Forelimb muscle (tissue), 1 donor: Measurements from ENCODE around the gene KIN. TPM values are rescaled to one million over a fixed set of nuclear protein-coding genes. Genes with fewer than 3 reads are reported as not detected.
"Not testable (repeated sequence)": the region's sequence is repeated elsewhere in the genome, so short reads cannot be mapped to it uniquely, and the experiment has no call there.

Source experiments
- DNase-seq: peaks from one replicate; pipeline ENCODE4 v3.0.0-alpha.2; 2013; ENCODE audit warnings: low read depth
- polyA plus RNA-seq: library from polyadenylated mRNA; unstranded; fragments of 120-200 nt; gene quantifications from one replicate; pipeline ENCODE4 v1.2.1, GENCODE V29; 2013; ENCODE audit not compliant: insufficient read length

KIN gene, protein sequence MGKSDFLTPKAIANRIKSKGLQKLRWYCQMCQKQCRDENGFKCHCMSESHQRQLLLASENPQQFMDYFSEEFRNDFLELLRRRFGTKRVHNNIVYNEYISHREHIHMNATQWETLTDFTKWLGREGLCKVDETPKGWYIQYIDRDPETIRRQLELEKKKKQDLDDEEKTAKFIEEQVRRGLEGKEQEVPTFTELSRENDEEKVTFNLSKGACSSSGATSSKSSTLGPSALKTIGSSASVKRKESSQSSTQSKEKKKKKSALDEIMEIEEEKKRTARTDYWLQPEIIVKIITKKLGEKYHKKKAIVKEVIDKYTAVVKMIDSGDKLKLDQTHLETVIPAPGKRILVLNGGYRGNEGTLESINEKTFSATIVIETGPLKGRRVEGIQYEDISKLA
- polyA plus RNA-seq: 12.1 TPM

DNA sequence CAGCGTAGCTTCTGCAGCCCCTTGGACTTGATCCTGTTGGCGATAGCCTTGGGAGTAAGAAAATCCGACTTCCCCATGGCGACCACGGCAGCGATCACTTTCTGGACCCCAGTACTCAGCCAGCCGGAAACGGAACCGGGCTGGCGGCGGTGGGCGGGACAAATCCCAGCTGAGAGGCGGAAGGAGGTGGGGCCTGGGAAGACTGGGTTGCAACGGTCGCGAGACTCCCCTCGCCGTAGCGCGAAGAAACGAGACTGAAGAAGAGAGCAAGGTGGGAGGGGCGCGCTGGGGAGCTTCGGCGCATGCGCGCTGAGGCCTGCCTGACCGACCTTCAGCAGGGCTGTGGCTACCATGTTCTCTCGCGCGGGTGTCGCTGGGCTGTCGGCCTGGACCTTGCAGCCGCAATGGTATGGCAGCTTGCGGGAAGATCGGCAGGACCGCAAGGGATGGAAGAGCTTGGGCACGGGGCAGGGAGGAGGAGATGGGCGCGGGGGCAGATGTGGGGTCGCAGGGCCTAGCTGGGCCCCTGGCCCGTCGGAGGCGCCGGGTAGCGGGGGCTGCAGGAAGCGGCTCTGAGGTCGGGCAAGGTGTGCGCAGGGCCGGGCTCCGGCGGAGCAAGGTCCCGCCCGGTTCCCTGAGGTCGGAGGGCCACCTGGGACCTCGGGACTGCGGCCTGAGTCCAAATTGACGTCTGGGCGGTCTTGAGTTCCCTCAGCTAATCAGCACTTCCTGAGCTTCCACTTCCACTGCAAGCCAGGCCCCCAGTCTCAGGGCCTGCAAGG lies at the start of gene KIN, which contains the start of gene ATP5F1C:
Gene KIN, minus strand, starts transcription at position 137 of the 782 bp plus-strand sequence. Its CDS starts 60 bp downstream, at position 77.
Gene ATP5F1C, plus strand, starts transcription at position 321 of the 782 bp plus-strand sequence. Its CDS starts 31 bp downstream, at position 352.
- peak; percentile 94 for DNase-seq

DNA sequence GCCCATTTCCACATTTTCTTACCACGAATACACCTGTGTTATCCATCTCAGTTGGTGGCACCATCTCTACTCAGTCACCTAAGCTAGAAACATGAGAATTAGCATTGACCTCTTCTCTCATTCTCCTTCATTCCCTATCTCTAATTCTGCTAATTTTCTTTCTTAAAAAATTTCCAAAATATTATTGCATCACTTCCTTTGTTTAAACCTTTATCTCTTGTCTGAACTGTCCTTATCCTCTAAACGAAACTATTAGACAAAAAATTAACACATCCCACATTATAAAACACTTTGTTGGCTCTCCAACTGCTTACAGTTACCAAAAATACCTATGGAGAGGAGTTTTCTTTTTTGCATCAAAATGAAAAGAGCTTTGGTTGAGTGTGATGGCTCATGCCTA lies 48.8 kb upstream of the KIN start:
- DNase-seq: no peak

DNA sequence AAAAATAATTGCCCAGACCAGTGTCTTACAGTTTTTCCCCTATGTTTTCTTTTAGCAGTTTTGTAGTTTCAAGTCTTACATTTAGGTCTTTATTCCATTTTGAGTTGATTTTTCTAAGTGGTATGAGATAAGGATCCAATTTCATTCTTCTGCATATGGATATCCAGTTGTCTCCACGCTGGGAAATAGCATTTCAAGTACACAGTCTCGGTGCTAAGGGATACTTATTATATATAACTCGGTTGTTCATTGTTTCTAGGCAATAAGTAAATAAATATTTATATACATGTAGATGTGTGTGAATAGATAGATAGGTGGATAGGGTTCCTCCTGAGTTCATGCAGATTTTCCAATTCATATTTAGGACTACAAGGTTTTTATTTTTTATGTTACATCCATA lies 46.5 kb upstream of the KIN start:
- no peak for DNase-seq

DNA sequence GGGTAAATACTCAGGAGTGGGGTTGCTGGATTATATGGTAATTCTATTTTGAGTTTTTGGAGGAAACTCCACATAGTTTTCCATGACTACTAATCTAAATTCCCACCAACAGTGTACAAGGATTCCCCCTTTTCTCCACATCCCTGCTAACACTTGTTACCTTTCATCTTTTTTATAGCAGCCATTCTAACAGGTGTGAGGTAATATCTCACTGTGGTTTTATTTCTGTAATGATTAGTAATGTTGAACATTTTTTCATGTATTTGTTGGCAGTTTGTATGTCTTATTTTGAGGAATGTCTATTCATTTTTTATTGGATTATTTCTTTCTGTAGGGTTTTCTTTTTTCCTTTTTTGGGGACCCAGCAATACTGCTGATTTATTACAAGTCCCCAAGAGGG lies 45.4 kb upstream of the KIN start:
- DNase-seq: no peak

DNA sequence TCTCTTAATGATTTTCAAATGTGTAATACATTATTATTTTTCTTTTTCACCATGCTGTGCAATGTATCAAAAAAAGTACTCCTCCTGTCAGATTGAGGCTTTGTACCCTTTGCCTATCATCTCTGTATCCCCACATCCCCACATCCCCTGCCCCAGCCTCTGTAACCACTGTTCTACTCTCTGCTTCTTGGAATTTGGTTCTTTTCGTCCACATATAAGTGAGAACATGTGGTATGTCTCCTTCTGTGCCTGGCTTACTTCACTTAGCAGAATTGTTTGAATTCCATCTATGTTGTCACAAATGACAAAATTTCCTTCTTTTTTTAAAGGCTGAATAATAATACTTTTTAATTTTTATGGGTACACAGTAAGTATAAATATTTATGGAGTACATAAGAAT lies 44.3 kb upstream of the KIN start:
- DNase-seq: no peak

DNA sequence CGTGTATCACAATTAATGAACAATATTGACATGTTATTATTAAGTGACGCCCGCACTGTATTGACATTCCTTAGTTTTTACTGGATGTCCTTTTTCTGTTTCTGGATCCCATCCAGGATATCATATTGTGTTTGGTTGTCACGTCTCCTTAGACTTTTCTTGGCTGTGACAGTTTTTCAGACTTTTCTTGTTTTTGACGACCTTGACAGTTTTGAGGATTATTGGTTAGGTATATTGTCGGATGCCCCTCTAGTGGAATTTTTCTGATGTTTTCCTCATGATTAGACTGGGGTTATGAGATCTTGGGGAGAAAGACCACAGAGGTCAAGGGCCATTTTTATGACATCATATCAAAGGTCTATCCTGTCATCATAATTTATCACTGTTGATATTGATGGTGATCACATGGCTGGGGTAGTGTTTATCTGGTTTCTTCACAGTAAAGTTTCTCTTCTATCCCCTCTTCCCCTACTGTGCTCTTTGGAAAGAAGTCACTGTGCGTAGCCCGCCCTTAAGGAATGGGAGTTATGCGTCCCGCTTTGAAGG lies 41.6 kb upstream of the KIN start:
- DNase-seq: no peak

DNA sequence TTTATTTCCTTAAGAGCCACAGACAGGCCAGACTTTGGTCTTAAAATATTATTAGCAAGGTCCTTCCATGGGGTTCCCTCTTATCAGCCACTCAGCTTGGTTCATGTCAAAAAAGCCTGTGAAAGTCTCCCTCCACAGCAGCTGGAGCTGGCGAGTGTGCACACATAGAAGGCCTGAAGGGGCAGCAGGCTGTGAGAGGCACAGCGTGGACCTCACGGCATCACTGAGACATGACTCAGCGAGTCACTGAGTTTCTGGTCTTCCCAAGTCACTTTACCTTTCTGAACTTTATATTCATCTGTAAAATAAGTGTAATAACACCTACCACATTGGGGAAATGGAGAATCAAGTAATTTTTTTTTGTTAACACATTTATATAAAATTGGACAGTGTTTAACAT lies 39.2 kb upstream of the KIN start:
- DNase-seq: no peak

DNA sequence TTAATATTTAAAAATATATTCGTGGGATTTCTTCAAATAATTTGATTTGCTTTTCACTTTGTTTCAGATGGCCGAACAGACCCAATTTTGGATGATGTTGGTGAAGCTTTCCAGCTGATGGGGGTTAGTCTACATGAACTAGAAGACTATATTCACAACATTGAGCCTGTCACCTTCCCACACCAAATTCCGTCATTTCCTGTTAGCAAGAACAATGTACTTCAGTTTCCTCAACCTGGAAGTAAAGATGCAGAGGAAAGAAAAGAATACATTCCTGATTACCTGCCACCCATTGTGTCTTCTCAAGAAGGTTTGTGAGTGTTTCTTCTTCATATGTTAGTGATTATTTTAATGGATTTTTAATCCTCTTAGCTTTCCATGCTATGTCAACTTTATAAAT lies 36.5 kb upstream of the KIN start:
- no peak for DNase-seq

DNA sequence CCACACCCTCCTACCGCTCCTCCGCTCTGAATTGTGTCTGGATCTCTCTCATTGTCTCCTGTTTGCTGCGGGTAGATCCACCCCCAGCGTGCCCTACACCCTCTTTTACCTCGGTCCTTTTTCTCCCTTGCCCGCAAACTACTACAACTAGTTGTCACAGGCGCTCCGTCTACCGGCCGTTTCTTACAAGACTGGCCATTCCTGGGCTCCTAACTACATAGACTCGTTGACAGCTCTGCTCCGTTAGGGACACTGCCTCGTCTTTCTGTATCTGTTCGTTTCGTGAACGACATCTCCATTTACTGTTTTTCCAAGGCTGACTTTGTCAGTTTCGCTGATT lies 31.3 kb upstream of the KIN start:
- peak; percentile 8 for DNase-seq

DNA sequence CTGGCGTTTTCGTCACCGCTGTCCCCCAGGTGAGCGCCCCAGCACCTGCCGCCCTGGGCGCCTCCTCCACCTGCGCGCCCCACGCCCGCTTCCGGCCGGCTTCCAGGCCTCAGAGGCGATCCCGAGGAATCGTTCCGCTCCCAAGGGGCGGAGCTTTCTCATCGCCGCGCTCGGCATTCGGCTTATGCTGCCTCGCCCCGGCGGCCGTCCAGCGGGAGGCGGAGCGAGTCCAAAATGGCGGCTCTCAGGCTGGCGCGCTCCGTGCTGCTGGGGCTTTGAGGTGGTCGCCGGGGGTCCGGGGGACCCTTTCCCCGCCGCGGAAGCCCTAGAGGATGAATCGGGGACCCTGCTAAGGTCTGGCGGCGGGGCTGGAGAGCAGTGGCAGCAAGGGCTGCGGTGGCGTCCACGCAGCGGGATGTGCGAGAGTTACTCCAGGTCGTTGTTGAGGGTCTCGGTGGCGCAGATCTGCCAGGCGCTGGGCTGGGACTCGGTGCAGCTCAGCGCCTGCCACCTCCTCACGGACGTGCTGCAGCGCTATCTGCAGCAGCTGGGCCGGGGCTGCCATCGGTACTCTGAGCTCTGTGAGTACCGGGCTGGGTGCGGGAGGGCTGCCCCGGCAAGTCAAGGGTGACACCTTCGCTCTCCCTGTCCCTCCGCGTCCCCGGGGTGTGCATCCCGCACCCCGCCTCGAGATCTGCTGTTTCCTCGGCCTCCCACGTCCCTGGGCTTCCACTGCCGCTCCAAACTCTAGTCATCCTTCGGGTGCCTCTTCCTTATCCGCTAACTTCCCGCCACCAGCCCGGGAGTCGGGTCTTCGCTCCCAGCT lies 30.7 kb upstream of the KIN start, which contains the start of gene TAF3:
Gene TAF3, plus strand, starts transcription at position 211 of the 826 bp plus-strand sequence. Its CDS starts 205 bp downstream, at position 416.
- DNase-seq: peak; percentile 83

DNA sequence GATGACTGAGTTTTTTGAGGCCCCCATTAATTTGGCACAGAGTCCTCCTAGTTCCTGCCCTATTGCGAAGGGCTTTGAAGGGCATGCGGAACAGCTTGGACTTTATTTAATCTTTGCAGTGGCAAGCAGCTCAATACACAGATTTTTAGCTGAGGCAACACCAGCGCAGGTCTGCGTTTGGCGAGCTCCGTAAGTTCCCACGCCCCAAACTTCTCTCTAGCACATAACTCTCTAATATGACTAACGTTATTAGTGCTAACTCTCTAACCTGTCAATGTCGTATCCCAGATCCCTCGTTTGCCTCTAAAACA lies 30.1 kb upstream of the KIN start:
- DNase-seq: no peak

DNA sequence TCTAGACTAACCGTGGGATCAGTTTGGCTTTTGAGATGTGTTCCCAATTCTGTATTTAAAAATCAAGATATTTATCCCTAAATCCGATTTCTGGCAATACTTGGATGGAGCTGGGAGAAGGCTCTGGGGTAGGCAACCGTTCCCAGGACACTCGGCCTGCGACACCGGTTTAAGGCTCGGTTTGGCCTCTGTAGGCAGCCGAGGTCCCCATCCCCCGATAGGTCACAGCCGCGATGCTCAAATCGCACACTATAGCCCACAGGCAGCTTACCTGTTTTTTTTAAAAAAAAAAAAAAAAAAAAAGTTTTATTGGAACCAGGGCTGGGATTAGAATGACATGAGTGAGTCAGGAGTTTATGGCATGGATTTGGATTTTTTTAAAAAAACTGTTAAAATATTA lies 29.8 kb upstream of the KIN start:
- DNase-seq: no peak

DNA sequence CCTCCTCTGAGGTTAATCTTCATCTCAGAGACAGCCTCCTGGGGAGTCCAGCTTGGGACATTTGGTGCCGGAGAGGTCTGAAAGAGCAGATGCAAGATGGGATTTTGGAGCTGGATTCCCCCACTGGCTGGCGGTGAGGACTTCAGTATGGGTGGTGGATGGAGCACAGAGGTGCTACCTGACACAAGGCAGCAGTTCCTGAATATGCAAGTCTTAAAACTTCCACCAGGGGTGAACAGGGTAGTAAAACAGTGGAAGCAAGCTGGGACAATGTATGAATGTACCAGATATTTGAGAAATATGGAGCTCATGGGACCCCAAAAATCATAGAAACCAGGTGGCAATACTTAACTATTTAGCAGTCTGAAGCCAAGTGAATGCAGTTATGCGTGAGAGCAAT lies 25.7 kb upstream of the KIN start:
- no peak for DNase-seq

DNA sequence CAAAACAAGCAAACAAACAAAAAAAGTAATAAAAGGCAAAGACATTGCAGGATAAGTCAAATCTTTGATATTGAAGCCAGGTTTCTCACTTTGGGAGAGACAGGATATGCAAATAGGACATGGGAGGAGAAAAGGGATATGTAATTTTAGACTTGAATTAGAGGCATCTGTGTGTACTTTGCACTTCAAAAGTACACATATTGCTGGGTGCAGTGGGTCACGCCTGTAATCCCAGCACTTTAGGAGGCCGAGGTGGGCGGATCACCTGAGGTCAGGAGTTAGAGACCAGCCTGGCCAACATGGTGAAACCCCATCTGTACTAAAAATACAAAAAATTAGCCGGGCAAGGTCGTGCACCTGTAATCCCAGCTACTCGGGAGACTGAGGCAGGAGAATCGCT lies 23.9 kb upstream of the KIN start:
- not testable (repeated sequence) for DNase-seq

DNA sequence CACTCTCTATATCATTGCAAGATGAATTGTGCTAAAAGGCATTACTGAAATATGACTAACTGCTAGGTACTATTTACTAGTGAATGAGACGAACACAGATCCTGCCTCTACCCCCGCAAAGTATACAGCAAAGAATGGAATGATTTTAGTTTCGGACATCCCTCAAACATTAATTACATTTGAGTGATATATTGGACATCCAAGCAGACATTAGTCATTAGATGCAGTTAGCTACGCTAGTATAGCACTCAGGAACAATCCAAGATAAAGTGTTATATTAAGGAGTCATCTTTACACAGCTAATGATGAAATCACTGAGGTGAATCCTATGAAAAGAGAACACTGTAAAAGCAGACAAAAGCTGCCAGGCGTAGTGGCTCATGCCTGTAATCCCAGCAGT lies 23.2 kb upstream of the KIN start:
- DNase-seq: no peak

DNA sequence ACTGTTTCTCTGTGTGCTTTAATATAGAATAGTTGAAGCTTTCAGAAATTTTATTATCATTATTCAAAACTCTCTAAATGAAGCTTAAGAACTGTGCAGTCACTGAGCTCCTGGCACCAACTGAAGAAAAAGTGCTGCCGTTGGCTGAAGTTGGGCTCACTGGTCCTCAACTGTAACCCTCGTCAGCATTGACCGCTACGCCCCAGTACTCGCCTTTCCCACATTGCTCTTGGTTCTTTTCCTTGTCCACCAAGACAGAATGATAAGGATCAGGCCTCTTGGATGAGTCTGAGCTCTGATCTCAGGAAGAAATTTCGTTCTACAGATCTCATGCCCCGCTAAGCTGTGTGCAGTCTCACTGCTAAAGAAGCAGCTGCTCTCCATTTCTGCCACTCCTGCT lies 22.6 kb upstream of the KIN start:
- no peak for DNase-seq

DNA sequence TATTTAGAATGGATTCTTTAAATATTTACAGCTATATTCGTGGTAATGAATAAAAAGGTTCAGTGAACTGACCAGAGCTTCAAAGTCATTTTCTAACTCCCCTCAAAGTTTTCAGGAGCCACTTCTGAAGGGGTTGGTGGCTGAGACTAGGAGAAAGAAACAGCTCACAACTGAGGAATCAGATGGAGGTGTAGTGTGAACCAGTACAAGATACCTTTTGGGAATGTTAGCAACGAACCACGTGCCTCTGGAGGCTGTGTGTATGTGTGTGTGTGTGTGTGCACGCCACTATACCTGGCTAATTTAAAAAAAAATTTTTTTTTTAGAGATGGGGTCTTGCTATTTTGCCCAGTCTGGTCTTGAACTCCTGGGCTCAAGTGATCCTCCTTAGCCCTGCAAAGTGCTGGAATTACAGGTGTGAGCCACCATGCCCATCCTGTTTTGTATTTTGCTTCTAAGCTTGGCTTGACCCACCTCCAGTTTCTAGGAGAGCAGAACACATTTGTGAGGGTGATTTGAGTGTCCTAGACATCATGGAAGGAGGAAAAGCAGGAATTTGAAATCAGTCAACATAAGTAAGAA lies 21.0 kb upstream of the KIN start:
- no peak for DNase-seq

DNA sequence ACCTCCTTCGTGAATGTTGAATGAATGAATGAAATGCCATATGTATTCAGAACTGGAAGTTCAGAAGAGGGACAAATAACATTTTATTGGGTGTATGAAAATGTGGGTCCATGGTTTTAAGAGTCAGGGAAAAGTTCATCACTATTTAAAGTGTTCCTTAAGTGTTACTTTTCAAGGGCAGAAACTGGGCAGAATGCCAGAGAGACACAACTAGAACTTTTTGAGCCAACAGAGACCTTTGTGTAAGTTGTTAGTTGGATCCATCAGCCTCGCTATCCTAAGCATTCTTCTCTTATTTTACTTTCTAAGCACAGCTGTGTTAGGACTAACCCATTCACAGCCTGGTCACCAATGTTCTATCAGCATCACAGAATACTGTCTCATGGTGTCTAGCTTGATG lies 16.9 kb upstream of the KIN start:
- DNase-seq: no peak

DNA sequence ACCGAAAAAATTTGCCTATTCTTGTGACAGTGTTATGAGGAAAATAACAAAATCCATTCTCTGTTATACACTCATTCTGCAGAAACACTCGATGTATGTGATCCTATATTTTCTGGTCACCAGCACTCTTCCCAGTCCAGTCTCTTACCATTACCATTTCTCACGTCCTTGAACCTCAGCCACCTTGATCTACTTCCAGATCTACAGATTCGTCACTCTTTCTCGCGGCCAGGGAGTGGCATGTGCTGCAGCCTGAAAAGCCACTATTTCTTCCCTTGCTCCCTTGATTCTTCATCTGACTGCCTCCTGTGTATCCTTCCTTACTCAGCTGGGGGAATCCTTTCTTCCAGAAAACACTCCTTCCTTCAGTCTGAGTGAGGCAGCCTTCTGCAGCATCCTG lies 16.4 kb upstream of the KIN start:
- no peak for DNase-seq

DNA sequence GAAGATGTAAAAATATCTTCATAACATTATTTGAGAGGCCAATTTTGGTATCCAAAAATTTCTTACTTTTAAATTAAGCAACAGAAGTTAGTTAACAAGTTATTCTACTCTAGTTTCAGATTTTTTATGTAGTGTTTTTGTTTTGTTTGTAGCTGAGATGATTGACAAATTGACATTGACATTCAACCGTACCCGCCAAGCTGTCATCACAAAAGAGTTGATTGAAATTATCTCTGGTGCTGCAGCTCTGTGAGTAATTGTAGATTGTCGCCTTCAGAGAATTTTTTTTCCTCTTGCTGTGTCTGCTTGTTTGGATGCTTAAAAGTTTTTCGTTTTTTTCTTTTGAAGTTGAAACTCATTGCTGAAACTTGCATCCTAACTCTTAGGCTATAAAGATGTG lies 14.8 kb upstream of the KIN start:
- no peak for DNase-seq

DNA sequence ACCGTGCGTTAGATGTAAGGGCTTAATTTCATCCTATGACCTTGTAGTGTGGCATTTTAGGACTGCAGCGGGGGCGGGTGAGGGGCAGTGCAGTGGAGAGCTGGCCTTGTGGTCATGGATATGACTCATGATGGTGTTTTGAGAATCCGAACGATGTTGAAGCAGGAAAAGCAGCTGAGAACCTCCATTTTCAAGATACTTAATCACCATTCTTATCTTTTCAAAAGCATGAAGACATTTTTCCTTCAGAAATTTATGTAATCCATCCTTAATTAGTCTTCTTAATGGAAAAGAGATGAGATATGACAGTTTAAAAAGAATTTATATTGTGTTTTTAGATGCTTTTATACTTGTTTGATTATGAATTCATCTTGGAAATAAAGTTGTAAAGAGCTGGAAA lies 9.8 kb upstream of the KIN start:
- no peak for DNase-seq

DNA sequence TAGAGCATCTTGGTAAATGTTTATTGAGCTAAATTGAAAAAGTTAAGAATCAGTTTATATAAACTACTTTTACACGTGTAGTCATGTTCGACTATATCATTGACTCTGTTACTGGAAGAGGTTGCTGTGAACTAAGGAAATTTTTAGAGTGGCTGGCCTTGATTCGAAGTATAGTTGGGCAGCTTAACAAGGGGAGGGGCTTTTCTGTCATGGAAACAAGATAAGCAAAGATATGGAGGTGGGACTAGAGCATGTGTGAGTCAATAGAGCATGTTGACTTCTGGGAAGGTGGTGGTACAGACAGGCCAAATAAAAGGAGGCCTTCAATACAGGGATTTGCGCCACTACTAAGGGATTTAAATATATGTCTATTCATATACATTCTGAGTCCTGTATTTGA lies 7.8 kb upstream of the KIN start:
- no peak for DNase-seq
